Retinal pigment epithelial cell (primary cell): ENCODE measurements around the gene KNCN.

Experiments
- DNase-seq: peaks from one replicate; pipeline ENCODE4 v3.0.0-alpha.2; 2010; ENCODE audit warnings: low read depth
- H3K4me3 ChIP-seq: 2 replicates; pipeline ENCODE4 v1.5.1; 2011; ENCODE audit warnings: mild to moderate bottlenecking, low read length, control low read depth, moderate library complexity
- CTCF ChIP-seq: conservative IDR thresholded peaks from 2 replicates; pipeline ENCODE4 v1.5.1; 2011; ENCODE audit warnings: low read depth, low read length, control low read depth, inconsistent platforms

The KNCN gene

GRCh38 chr1:46506470-46507219 is 44.8 kb downstream of the KNCN start:
- no peak overlapping the region for H3K4me3 ChIP-seq
- TF ChIP-seq CTCF = no peak
- DNase-seq = no peak

GRCh38 chr1:46503421-46503820 is 48.0 kb downstream of the KNCN start:
- no peak for DNase-seq
- no peak for TF ChIP-seq CTCF
- no peak overlapping the region for H3K4me3 ChIP-seq

- DNase-seq = no peak
- TF ChIP-seq CTCF = no peak
- H3K4me3 ChIP-seq = no peak overlapping the region
Measured at GRCh38 chr1:46501528-46501927, 49.9 kb downstream of the KNCN start.

- no peak overlapping the region for H3K4me3 ChIP-seq
- no peak for DNase-seq
- TF ChIP-seq CTCF = no peak
Measured at GRCh38 chr1:46497665-46498064, 53.8 kb downstream of the KNCN start.

GRCh38 chr1:46497020-46497419 is 54.4 kb downstream of the KNCN start:
- no peak for TF ChIP-seq CTCF

GRCh38 chr1:46496505-46496904 is 54.9 kb downstream of the KNCN start:
- no peak for TF ChIP-seq CTCF
- no peak overlapping the region for H3K4me3 ChIP-seq
- no peak for DNase-seq

More at GRCh38 chr1:46497020-46497419, 54.4 kb downstream of the KNCN start:
- no peak overlapping the region for H3K4me3 ChIP-seq
- no peak for DNase-seq

- no peak for DNase-seq
- H3K4me3 ChIP-seq = no peak overlapping the region
- TF ChIP-seq CTCF = no peak
Measured at GRCh38 chr1:46495778-46496177, 55.7 kb downstream of the KNCN start.
